Omental fat pad (tissue), 4 donors: ENCODE results near the gene FARS2. TPM values are rescaled to one million over a fixed set of nuclear protein-coding genes. Genes with fewer than 3 reads are reported as not detected.

Experiments used
- ATAC-seq: fragments of 150-250 bp; one replicate; pipeline ENCODE4 v1.9.1; 2016; ENCODE audit warnings: mild to moderate bottlenecking, moderate library complexity; ENCODE audit not compliant: low FRiP score
- DNase-seq: peaks from one replicate; pipeline ENCODE4 v3.0.0-alpha.2; 2019; ENCODE audit warnings: low spot score
- total RNA-seq, 4 donors: library from RNA; depleted of rRNA; stranded (reverse); fragments of >200 nt; gene quantifications; one replicate each; pipeline ENCODE4 v1.1.0, GENCODE V29; 2016
- TF ChIP-seq, protein P1 (sequence below), 3 donors: fragments of 450-650 bp; IDR thresholded peaks; one replicate each; pipeline ENCODE4 v1.5.1; 2016 to 2017; ENCODE audit warnings: antibody characterized with exemption in 3 of 3, mild to moderate bottlenecking in 3 of 3, moderate library complexity in 2 of 3

The FARS2 gene
- total RNA-seq, 4 donors from 2014 or later, result 12.5 to 18.1 (median 14.5) TPM

DNA sequence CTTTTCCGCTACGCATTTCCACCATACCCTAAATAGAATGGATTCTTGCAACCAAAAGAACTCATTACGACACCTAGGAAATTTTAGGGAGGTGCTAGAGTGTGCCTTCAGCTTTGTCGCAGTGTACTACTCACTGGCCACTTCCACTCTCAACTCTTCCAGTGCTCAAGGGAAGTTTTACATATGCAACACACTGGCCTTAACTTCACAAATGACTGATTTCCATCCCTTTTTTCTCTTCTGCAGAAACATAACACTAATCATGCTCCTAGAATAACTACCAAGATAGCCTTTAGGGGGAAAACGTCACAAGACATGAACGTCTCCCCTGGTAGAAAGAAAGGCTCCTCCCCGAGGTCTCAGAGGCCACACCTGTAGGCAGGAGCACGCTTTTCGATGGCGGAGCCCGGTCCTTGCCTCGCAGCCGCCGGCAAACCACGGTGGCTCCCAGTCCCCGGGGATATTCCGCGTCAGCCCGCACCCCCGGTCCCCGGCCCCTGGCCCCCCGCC lies 1.1 kb upstream of the FARS2 start:
- TF ChIP-seq, protein P1, sequence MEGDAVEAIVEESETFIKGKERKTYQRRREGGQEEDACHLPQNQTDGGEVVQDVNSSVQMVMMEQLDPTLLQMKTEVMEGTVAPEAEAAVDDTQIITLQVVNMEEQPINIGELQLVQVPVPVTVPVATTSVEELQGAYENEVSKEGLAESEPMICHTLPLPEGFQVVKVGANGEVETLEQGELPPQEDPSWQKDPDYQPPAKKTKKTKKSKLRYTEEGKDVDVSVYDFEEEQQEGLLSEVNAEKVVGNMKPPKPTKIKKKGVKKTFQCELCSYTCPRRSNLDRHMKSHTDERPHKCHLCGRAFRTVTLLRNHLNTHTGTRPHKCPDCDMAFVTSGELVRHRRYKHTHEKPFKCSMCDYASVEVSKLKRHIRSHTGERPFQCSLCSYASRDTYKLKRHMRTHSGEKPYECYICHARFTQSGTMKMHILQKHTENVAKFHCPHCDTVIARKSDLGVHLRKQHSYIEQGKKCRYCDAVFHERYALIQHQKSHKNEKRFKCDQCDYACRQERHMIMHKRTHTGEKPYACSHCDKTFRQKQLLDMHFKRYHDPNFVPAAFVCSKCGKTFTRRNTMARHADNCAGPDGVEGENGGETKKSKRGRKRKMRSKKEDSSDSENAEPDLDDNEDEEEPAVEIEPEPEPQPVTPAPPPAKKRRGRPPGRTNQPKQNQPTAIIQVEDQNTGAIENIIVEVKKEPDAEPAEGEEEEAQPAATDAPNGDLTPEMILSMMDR (IDR thresholded peaks at IDR 0.05), result no peak
- DNase-seq, result no peak
- peak; percentile 76 for ATAC-seq

DNA sequence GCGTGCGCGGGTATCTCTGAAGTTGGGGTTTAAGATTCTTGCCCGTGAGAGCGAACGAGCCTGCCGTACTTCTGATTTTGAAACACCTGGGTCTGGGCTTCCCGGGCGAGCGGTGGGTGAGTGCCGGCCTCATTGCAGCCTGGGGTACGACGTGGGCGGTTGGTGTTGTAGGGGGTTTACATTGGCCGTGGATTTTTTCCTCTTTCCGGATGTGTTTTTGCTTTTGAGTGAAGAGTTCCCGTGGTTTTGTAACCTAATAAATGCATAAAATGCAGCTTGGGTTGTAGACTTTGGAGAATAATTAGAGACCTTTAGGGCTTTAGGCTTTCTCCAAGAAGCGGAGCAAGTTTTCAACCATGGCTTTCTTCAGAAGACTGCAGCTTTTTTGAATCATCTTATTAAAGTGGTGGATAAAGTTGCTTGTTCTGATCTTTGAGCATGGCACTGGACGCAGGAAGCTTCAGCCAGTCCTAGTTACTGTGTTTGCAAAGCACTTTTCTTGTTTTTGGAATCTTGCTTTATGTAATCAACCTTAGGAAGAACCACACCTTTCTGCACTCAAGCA lies 314 bp downstream of the FARS2 start:
- TF ChIP-seq, protein P1 (IDR thresholded peaks at IDR 0.05), result no peak
- no peak for ATAC-seq
- DNase-seq, result no peak

DNA sequence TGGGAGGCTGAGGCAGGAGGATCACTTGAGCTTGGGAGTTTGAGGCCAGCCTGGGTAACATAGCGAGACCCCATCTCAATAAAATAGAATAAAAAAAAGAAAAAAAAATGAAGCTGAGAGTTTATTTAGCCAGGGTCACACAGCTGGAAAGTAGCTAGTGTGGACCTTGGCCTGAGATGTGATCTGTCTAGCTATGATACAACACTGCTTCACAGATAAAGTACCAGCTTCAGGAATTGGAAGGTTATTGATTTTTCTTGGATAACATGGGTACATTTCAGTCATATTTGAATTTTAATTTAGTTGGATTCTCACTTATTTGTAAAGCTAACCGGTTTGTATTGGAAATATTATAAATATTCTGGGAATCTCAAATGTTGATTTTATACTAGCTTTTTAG lies 5.1 kb downstream of the FARS2 start:
- DNase-seq, result no peak
- ATAC-seq, result no peak
- TF ChIP-seq, protein P1 (IDR thresholded peaks at IDR 0.05), result no peak

DNA sequence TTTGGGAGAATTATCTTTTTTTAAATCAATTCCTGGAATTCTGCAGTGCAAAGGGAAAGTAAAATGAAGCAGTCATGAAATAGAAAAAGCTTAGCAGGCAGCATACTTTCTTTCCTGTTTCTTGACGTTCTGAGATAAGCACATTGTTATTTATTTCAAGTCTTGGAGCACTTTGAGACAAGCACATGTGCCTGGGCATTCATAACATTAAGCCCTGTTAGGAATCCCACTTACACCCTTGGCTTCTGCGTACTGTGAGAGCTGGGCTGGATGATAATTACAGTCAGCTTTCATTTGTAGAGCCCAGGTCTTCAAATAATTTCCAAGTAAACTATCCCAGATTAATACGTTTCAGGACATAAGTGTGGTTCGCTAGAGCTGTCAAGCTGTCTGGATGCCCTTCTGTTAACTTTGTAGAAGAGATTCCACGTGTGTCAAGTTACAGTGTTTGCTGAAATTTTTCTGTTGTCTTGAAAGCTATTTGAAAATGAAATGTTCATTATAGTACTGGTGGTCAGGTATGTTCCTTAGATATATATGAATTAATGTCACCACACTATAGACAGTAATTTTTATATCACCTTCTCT lies 8.9 kb downstream of the FARS2 start:
- ATAC-seq (no peak), DNase-seq (no peak)
- TF ChIP-seq, protein P1 (IDR thresholded peaks at IDR 0.05), result no peak

DNA sequence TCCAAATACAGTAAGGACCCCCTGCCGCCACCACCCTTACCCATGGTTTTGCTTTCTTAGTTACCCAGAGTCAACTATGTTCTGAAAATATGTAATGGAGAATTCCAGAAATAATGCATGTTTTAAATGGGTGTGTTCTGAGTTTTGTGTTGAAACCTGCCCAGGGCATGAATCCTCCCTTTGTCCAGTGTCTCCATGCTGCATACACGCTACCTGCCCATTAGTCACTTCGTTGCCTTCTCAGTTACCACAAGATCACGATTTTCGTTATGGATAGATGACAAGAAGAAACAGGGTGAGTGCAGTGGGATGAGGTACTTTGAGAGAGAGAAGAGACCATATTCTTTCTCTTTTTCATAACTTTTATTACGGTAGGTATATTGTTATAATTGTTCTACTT lies 10.6 kb downstream of the FARS2 start:
- ATAC-seq, result no peak

DNA sequence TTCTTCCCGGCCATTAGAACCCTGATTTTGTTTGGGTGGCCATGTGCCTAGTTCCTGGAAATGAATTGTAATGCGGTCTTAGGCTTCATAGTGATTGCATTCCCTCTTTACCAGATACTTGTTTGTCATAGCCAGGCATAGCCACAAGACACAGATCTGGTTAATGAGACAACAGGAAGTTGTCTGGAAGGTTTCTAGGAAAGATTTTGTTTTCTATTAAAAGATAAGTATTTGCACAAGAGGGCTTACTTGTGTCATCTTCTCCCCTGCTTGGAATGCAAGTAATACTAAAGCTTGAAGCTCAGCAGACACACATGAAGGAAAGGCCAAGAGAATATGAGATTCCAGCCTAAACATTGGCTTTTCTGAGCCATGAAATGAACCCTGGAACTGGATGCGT lies 12.9 kb downstream of the FARS2 start:
- TF ChIP-seq, protein P1 (IDR thresholded peaks at IDR 0.05), result no peak
- no peak for DNase-seq
- no peak for ATAC-seq

More for the DNA sequence above, 10.6 kb downstream of the FARS2 start:
- DNase-seq, result no peak
- TF ChIP-seq, protein P1 (IDR thresholded peaks at IDR 0.05), result no peak

DNA sequence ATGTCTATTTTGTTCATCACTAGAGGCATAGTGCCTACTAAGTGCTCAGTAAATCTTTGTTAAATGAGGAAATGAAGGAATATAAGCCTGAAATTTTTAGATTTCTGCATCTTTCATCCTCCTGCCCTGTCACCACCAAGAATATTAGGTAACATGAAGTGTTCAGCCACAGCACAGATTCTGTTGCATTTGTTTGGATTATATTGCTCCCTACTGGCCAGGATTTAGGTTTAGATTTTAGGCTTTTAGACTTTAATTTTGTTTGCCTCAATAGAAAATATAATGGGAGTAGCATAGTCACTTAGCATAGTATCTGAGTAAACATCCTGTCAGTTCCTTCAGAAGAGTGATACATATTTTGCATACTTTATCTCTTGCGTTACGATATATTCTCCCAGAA lies 14.2 kb downstream of the FARS2 start:
- DNase-seq, result no peak
- ATAC-seq, result no peak
- TF ChIP-seq, protein P1 (IDR thresholded peaks at IDR 0.05), result no peak
